ENCODE measurements around the gene ARID1A.

Gene ARID1A

GRCh38 chr1:26826261-26827105 is 130.7 kb downstream of the ARID1A start, which contains the start of gene ZDHHC18:
Gene ZDHHC18, plus strand, starts transcription at chr1:26826688. Its CDS starts 117 bp downstream, at chr1:26826805.
- DNase-seq (ENCODE audit: low read depth in 2 of 2) = peak; percentile 54 to 72

GRCh38 chr1:26827106-26827604 is 131.3 kb downstream of the ARID1A start:
- no peak for DNase-seq (ENCODE audit: low read depth in 2 of 2)

- no peak for DNase-seq (ENCODE audit: low read depth in 2 of 2)
Measured at GRCh38 chr1:26827663-26828062, 131.8 kb downstream of the ARID1A start.

GRCh38 chr1:26828411-26828991 is 132.7 kb downstream of the ARID1A start:
- peak in 1 of 2 donors; percentile 24 for DNase-seq (ENCODE audit: low read depth in 2 of 2)

GRCh38 chr1:26829184-26829911 is 133.5 kb downstream of the ARID1A start:
- no peak for DNase-seq (ENCODE audit: low read depth in 2 of 2)

GRCh38 chr1:26831059-26831458 is 135.2 kb downstream of the ARID1A start:
- no peak for DNase-seq (ENCODE audit: low read depth in 2 of 2)

Measured in stimulated activated CD4-positive, alpha-beta T cell treated with anti-CD3 and anti-CD28 coated beads, Interleukin-1b, Interleukin-23, amount 100 ng/mL, for 4 hours (primary cell).